WTC11 (cell line): ENCODE measurements around the gene PIP4K2A.

Experiments used
- CTCF ChIP-seq: fragments of 200-600 bp; IDR thresholded peaks from 2 replicates; pipeline ENCODE4 v1.8.0; 2022; ENCODE audit warnings: antibody characterized with exemption
- FOXJ3 ChIP-seq: sonication (generic); formaldehyde crosslinking; IDR thresholded peaks from 2 replicates; pipeline ENCODE4 v1.9.0; 2021; ENCODE audit warnings: missing genetic modification reagents, mild to moderate bottlenecking, borderline replicate concordance

- no peak for TF ChIP-seq CTCF
- no peak for TF ChIP-seq FOXJ3 (CRISPR knock-in tag)
Measured at GRCh38 chr10:22534849-22535604, 179.4 kb downstream of the PIP4K2A start.
